GM23338 (cell line): Measurements from ENCODE around the gene ST8SIA6.

Source experiments
- CTCF ChIP-seq, 2 experiments: fragments of 200-600 bp in 1 of 2; sonication (generic) in 1 of 2; conservative IDR thresholded peaks; 2 replicates each; pipeline versions ENCODE4 v1.5.1 to v1.6.1; 2016 to 2017; ENCODE audit warnings: antibody characterized with exemption in 2 of 2, low read depth in 2 of 2, mild to moderate bottlenecking in 2 of 2, moderate library complexity in 1 of 2
- ETS1 ChIP-seq: IDR thresholded peaks from 2 replicates; pipeline ENCODE4 v1.6.1; 2016; ENCODE audit warnings: antibody characterized with exemption
- EZH2 ChIP-seq: fragments of 200-600 bp; sonication (generic); IDR thresholded peaks from one replicate; pipeline ENCODE4 v1.8.0; 2017; ENCODE audit warnings: antibody characterized with exemption, mild to moderate bottlenecking, low read depth; ENCODE audit not compliant: unreplicated experiment
- EZH2phosphoT487 ChIP-seq: fragments of 200-600 bp; sonication (generic); IDR thresholded peaks from one replicate; pipeline ENCODE4 v1.8.1; 2018; ENCODE audit warnings: antibody characterized with exemption; ENCODE audit not compliant: unreplicated experiment
- JUNB ChIP-seq: IDR thresholded peaks from one replicate; pipeline ENCODE4 v1.6.1; 2016; ENCODE audit warnings: antibody characterized with exemption; ENCODE audit not compliant: unreplicated experiment
- NANOG ChIP-seq: IDR thresholded peaks from 2 replicates; pipeline ENCODE4 v1.6.1; 2016; ENCODE audit warnings: antibody characterized with exemption, borderline replicate concordance
- POLR2AphosphoS5 ChIP-seq: IDR thresholded peaks from 2 replicates; pipeline ENCODE4 v1.6.1; 2016; ENCODE audit warnings: antibody characterized with exemption, low read depth
- REST ChIP-seq: IDR thresholded peaks from one replicate; pipeline ENCODE4 v1.6.1; 2018; ENCODE audit warnings: antibody characterized with exemption; ENCODE audit not compliant: unreplicated experiment
- STAT1 ChIP-seq: IDR thresholded peaks from one replicate; pipeline ENCODE4 v1.6.1; 2016; ENCODE audit warnings: antibody characterized with exemption; ENCODE audit not compliant: unreplicated experiment
- ZNF114 ChIP-seq: fragments of 250-450 bp; sonication (Bioruptor Pico); IDR thresholded peaks from 2 replicates; pipeline ENCODE4 v1.5.0; 2020; ENCODE audit warnings: mild to moderate bottlenecking, moderate library complexity

- no peak for TF ChIP-seq EZH2
- no peak for TF ChIP-seq CTCF (conservative IDR thresholded peaks at IDR 0.05; ENCODE audit: low read depth in 2 of 2)
- TF ChIP-seq POLR2AphosphoS5, result no peak
- TF ChIP-seq REST, result no peak
- TF ChIP-seq NANOG, result no peak
- TF ChIP-seq EZH2phosphoT487, result no peak
- no peak for TF ChIP-seq STAT1
- TF ChIP-seq ETS1, result no peak
- TF ChIP-seq JUNB, result no peak
- no peak for TF ChIP-seq ZNF114 (CRISPR knock-in tag)
These were observed 10.5 kb downstream of the ST8SIA6 start for GRCh38 chr10:17443707-17444387.
